Ovary (tissue), 9 donors: ENCODE measurements around the gene ERRFI1. TPM values are rescaled to one million over a fixed set of nuclear protein-coding genes. Genes with fewer than 3 reads are reported as not detected.

Experiments used
- DNase-seq, 5 donors: peaks; one replicate each; pipeline ENCODE4 v3.0.0-alpha.2; 2019 to 2020
- H3K27ac ChIP-seq, 2 donors: fragments of 200-600 bp; one replicate each; pipeline versions ENCODE4 v1.5.1 to v1.8.0; 2019 to 2022
- H3K27me3 ChIP-seq: fragments of 200-600 bp; one replicate; pipeline ENCODE4 v1.8.0; 2022
- H3K36me3 ChIP-seq: fragments of 200-600 bp; sonication (generic); one replicate; pipeline ENCODE4 v1.5.1; 2019
- H3K4me1 ChIP-seq: one replicate; pipeline ENCODE4 v1.8.1; 2013; ENCODE audit warnings: mild to moderate bottlenecking, moderate library complexity; ENCODE audit not compliant: insufficient read depth
- H3K4me3 ChIP-seq: fragments of 200-600 bp; sonication (generic); one replicate; pipeline ENCODE4 v1.5.1; 2017
- H3K9me3 ChIP-seq, 2 donors: fragments of 200-600 bp in 1 of 2; sonication (generic) in 1 of 2; one replicate each; pipeline versions ENCODE4 v1.5.1 to v1.8.1; 2013 to 2019; ENCODE audit warnings: mild to moderate bottlenecking in 1 of 2, moderate library complexity in 1 of 2
- CTCF ChIP-seq, 3 donors: fragments of 450-650 bp in 2 of 3; fragments of 200-600 bp in 1 of 3; IDR thresholded peaks; one replicate each; pipeline versions ENCODE4 v1.5.1 to v1.8.0; 2016 to 2022; ENCODE audit warnings: antibody characterized with exemption in 3 of 3, mild to moderate bottlenecking in 1 of 3
- EP300 ChIP-seq: sonication (generic); formaldehyde crosslinking; IDR thresholded peaks from one replicate; pipeline ENCODE4 v1.6.1; 2017; ENCODE audit warnings: antibody characterized with exemption
- POLR2A ChIP-seq: fragments of 450-650 bp; IDR thresholded peaks from one replicate; pipeline ENCODE4 v1.6.1; 2017; ENCODE audit warnings: antibody characterized with exemption, mild to moderate bottlenecking, moderate library complexity
- WGBS, 3 donors: extraction: QIAGEN DNeasy Blood & Tissue Kit in 1 of 3; methylation state at CpG; one replicate each; pipeline versions ENCODE4 v1.1.5 to v1.1.7; 2013 to 2017; 5-methylcytosine and 5-hydroxymethylcytosine counted together
- intact Hi-C, 4 donors: fragments of 100-400 bp; cut with DNase I; formaldehyde crosslinking; loops; one replicate each; pipeline versions ENCODE4 v1.11.0 to v1.15.1; 2022 to 2023
- polyA plus RNA-seq, 2 donors: library from polyadenylated mRNA; stranded (reverse); fragments of 200-250 nt in 1 of 2; fragments of 350-450 nt in 1 of 2; fragmentation: Illumina TruSeq in 1 of 2; extraction: RNeasy Lipid Tissue Mini Kit (QIAGEN cat#74804) in 1 of 2; gene quantifications; one replicate each; pipeline ENCODE4 v1.2.3, GENCODE V29; 2013 to 2014
- total RNA-seq, 7 donors: library from RNA; depleted of rRNA in 2 of 7; stranded (reverse); fragments of >200 nt in 2 of 7; fragmentation: NEBNext Ultra II Directional in 3 of 7; extraction: Animal tissue kit (Norgen Biotek cat#: 25700) in 3 of 7; gene quantifications; one replicate each; pipeline versions ENCODE4 v1.1.0 to v1.2.4, GENCODE V29; 2016 to 2023
- donor health status: DM: no; HTN: no; CAD: no; lungs with moderate emphysema.
- donor health status: DM: no; HTN: no; CAD: no.
- donor health status: Bipolar disorder and iron deficiency.
- donor health status: DM: yes; HTN: yes; CAD: no.
- donor health status: DM: no; HTN: no; CAD: no.
- donor health status: DM: yes; HTN: yes; CAD: no.

Gene ERRFI1
- total and polyA plus RNA-seq, 9 donors: 61.3 to 256 (median 109) TPM

GRCh38 chr1:8031176-8031785 is 5.2 kb upstream of the ERRFI1 start:
- peak in 2 of 5 donors; percentile 47 to 53 for DNase-seq
- no peak overlapping the region for H3K27ac ChIP-seq
- H3K4me3 ChIP-seq: no peak overlapping the region
- intact Hi-C loops: loop anchor here (5.0 to 10.0 kb wide), 6 partner anchors 49 to 281 kb away; no protein-coding TSS in a partner anchor
- TF ChIP-seq EP300: no peak
- peak; percentile 41 to 88 (median 74) for TF ChIP-seq CTCF (IDR thresholded peaks at IDR 0.05)
- no peak for TF ChIP-seq POLR2A
- H3K9me3 ChIP-seq: no peaks in the 10 kb centered on the region
- H3K4me1 ChIP-seq: peaks cover 7% of the 10 kb centered on the region
- no peaks in the 10 kb centered on the region for H3K27me3 ChIP-seq
- WGBS, 3 donors: 68 to 71% (median 71%) methylated on average over 9 of the region's 9 CpGs
- no peaks in the 10 kb centered on the region for H3K36me3 ChIP-seq

GRCh38 chr1:8028571-8028910 is 2.4 kb upstream of the ERRFI1 start:
- Histone ChIP-seq H3K4me3 (no peak overlapping the region), H3K4me1 (peaks cover 7% of the 10 kb centered on the region), H3K27ac (peak overlapping the region in 1 of 2 donors; percentile 99), H3K36me3 (no peaks in the 10 kb centered on the region), H3K9me3 (no peaks in the 10 kb centered on the region), H3K27me3 (no peaks in the 10 kb centered on the region)
- intact Hi-C loops: loop anchor here (5.0 to 10.0 kb wide), 4 partner anchors 109 to 316 kb away; partner anchors contain the start of gene SLC45A1 (in 2 of the 4)
- TF ChIP-seq EP300 (no peak), POLR2A (no peak), CTCF (IDR thresholded peaks at IDR 0.05) (no peak)
- DNase-seq: no peak
- WGBS, 3 donors: 4 to 22% (median 15%) methylated on average over 1 of the region's 1 CpG

- intact Hi-C loops: loop anchor here (5.0 to 10.0 kb wide), 4 partner anchors 109 to 317 kb away; partner anchors contain the start of gene SLC45A1 (in 2 of the 4)
- H3K4me1 ChIP-seq: peaks cover 7% of the 10 kb centered on the region
- no peaks in the 10 kb centered on the region for H3K27me3 ChIP-seq
- WGBS, 3 donors: 9 to 14% (median 12%) methylated on average over 8 of the region's 8 CpGs
- TF ChIP-seq EP300: no peak
- H3K36me3 ChIP-seq: no peaks in the 10 kb centered on the region
- peak overlapping the region; percentile 94 to 99 for H3K27ac ChIP-seq
- no peak for DNase-seq
- no peak overlapping the region for H3K4me3 ChIP-seq
- H3K9me3 ChIP-seq: no peaks in the 10 kb centered on the region
Observed at GRCh38 chr1:8027748-8028570, 1.9 kb upstream of the ERRFI1 start.

- WGBS, 3 donors: 29 to 46% (median 31%) methylated on average over 25 of the region's 25 CpGs
- peak overlapping the region; percentile 94 to 99 for H3K27ac ChIP-seq
- no peaks in the 10 kb centered on the region for H3K27me3 ChIP-seq
- peaks cover 10% of the 10 kb centered on the region for H3K4me1 ChIP-seq
- DNase-seq: peak; percentile 80 to 87 (median 84)
- intact Hi-C loops: loop anchor here (5.0 to 10.0 kb wide), 4 partner anchors 110 to 318 kb away; partner anchors contain the start of gene SLC45A1 (in 2 of the 4)
- TF ChIP-seq EP300: no peak
- no peak for TF ChIP-seq POLR2A
- TF ChIP-seq CTCF (IDR thresholded peaks at IDR 0.05): no peak
- H3K4me3 ChIP-seq: peak overlapping the region; percentile 68
- H3K9me3 ChIP-seq: no peaks in the 10 kb centered on the region
- H3K36me3 ChIP-seq: no peaks in the 10 kb centered on the region
Observed at GRCh38 chr1:8026976-8027747, 1.1 kb upstream of the ERRFI1 start.
